Measurements from ENCODE around the gene PARD6G.
"Not testable (repeated sequence)": the region's sequence is repeated elsewhere in the genome, so short reads cannot be mapped to it uniquely, and the experiment has no call there.

PARD6G gene

GRCh38 chr18:80225685-80226084, 21.6 kb downstream of the PARD6G start:
- Histone ChIP-seq H3K9ac (ENCODE audit: low read depth, low read length) (no peak overlapping the region), H3K27me3 (ENCODE audit: control insufficient read depth, insufficient read depth, low read length) (no peaks in the 10 kb centered on the region), H3K4me3 (ENCODE audit: low read depth, low read length) (no peak overlapping the region)

GRCh38 chr18:80223581-80224148, 23.6 kb downstream of the PARD6G start:
- Histone ChIP-seq H3K27me3 (ENCODE audit: control insufficient read depth, insufficient read depth, low read length) (no peaks in the 10 kb centered on the region), H3K4me3 (ENCODE audit: low read depth, low read length) (no peak overlapping the region), H3K36me3 (ENCODE audit: control insufficient read depth, insufficient read depth, low read length) (no peaks in the 10 kb centered on the region), H3K9ac (ENCODE audit: low read depth, low read length) (no peak overlapping the region), H3K9me3 (ENCODE audit: control insufficient read depth, insufficient read depth, low read length) (no peaks in the 10 kb centered on the region), H3K4me1 (ENCODE audit: control insufficient read depth, insufficient read depth, low read length) (peaks cover 3% of the 10 kb centered on the region)

More at GRCh38 chr18:80225685-80226084, 21.6 kb downstream of the PARD6G start:
- H3K9me3 ChIP-seq (ENCODE audit: control insufficient read depth, insufficient read depth, low read length), result no peaks in the 10 kb centered on the region
- H3K36me3 ChIP-seq (ENCODE audit: control insufficient read depth, insufficient read depth, low read length), result no peaks in the 10 kb centered on the region
- H3K4me1 ChIP-seq (ENCODE audit: control insufficient read depth, insufficient read depth, low read length), result peaks cover 3% of the 10 kb centered on the region

- not testable (repeated sequence) for H3K9me3 ChIP-seq (ENCODE audit: control insufficient read depth, insufficient read depth, low read length); H3K36me3 ChIP-seq (ENCODE audit: control insufficient read depth, insufficient read depth, low read length); H3K27me3 ChIP-seq (ENCODE audit: control insufficient read depth, insufficient read depth, low read length); H3K4me1 ChIP-seq (ENCODE audit: control insufficient read depth, insufficient read depth, low read length); H3K9ac ChIP-seq (ENCODE audit: low read depth, low read length); H3K4me3 ChIP-seq (ENCODE audit: low read depth, low read length)
These were observed 27.8 kb downstream of the PARD6G start for GRCh38 chr18:80219488-80219887.

- H3K9me3 ChIP-seq (ENCODE audit: control insufficient read depth, insufficient read depth, low read length), result no peaks in the 10 kb centered on the region
- no peak overlapping the region for H3K4me3 ChIP-seq (ENCODE audit: low read depth, low read length)
These were observed 28.7 kb downstream of the PARD6G start for GRCh38 chr18:80218341-80219227.

GRCh38 chr18:80213182-80213581, 34.1 kb downstream of the PARD6G start:
- Histone ChIP-seq H3K9ac (ENCODE audit: low read depth, low read length) (no peak overlapping the region), H3K9me3 (ENCODE audit: control insufficient read depth, insufficient read depth, low read length) (no peaks in the 10 kb centered on the region), H3K4me1 (ENCODE audit: control insufficient read depth, insufficient read depth, low read length) (peaks cover 2% of the 10 kb centered on the region), H3K4me3 (ENCODE audit: low read depth, low read length) (no peak overlapping the region), H3K36me3 (ENCODE audit: control insufficient read depth, insufficient read depth, low read length) (no peaks in the 10 kb centered on the region), H3K27me3 (ENCODE audit: control insufficient read depth, insufficient read depth, low read length) (no peaks in the 10 kb centered on the region)

More at GRCh38 chr18:80218341-80219227, 28.7 kb downstream of the PARD6G start:
- Histone ChIP-seq H3K27me3 (ENCODE audit: control insufficient read depth, insufficient read depth, low read length) (no peaks in the 10 kb centered on the region), H3K36me3 (ENCODE audit: control insufficient read depth, insufficient read depth, low read length) (no peaks in the 10 kb centered on the region), H3K4me1 (ENCODE audit: control insufficient read depth, insufficient read depth, low read length) (no peaks in the 10 kb centered on the region), H3K9ac (ENCODE audit: low read depth, low read length) (no peak overlapping the region)

- Histone ChIP-seq H3K4me1 (ENCODE audit: control insufficient read depth, insufficient read depth, low read length) (peaks cover 2% of the 10 kb centered on the region), H3K36me3 (ENCODE audit: control insufficient read depth, insufficient read depth, low read length) (no peaks in the 10 kb centered on the region), H3K9ac (ENCODE audit: low read depth, low read length) (no peak overlapping the region), H3K4me3 (ENCODE audit: low read depth, low read length) (no peak overlapping the region), H3K27me3 (ENCODE audit: control insufficient read depth, insufficient read depth, low read length) (no peaks in the 10 kb centered on the region), H3K9me3 (ENCODE audit: control insufficient read depth, insufficient read depth, low read length) (no peaks in the 10 kb centered on the region)
These were observed 36.8 kb downstream of the PARD6G start for GRCh38 chr18:80210312-80211083.

- Histone ChIP-seq H3K9me3 (ENCODE audit: control insufficient read depth, insufficient read depth, low read length) (no peaks in the 10 kb centered on the region), H3K27me3 (ENCODE audit: control insufficient read depth, insufficient read depth, low read length) (no peaks in the 10 kb centered on the region), H3K4me3 (ENCODE audit: low read depth, low read length) (no peak overlapping the region), H3K36me3 (ENCODE audit: control insufficient read depth, insufficient read depth, low read length) (no peaks in the 10 kb centered on the region), H3K9ac (ENCODE audit: low read depth, low read length) (no peak overlapping the region), H3K4me1 (ENCODE audit: control insufficient read depth, insufficient read depth, low read length) (peaks cover 2% of the 10 kb centered on the region)
These were observed 38.7 kb downstream of the PARD6G start for GRCh38 chr18:80208620-80209019.

- Histone ChIP-seq H3K27me3 (ENCODE audit: control insufficient read depth, insufficient read depth, low read length) (no peaks in the 10 kb centered on the region), H3K9me3 (ENCODE audit: control insufficient read depth, insufficient read depth, low read length) (no peaks in the 10 kb centered on the region), H3K36me3 (ENCODE audit: control insufficient read depth, insufficient read depth, low read length) (no peaks in the 10 kb centered on the region), H3K9ac (ENCODE audit: low read depth, low read length) (no peak overlapping the region), H3K4me1 (ENCODE audit: control insufficient read depth, insufficient read depth, low read length) (peaks cover 3% of the 10 kb centered on the region), H3K4me3 (ENCODE audit: low read depth, low read length) (no peak overlapping the region)
These were observed 42.0 kb downstream of the PARD6G start for GRCh38 chr18:80205294-80205693.

- Histone ChIP-seq H3K36me3 (ENCODE audit: control insufficient read depth, insufficient read depth, low read length) (no peaks in the 10 kb centered on the region), H3K4me1 (ENCODE audit: control insufficient read depth, insufficient read depth, low read length) (peaks cover 2% of the 10 kb centered on the region), H3K9ac (ENCODE audit: low read depth, low read length) (no peak overlapping the region), H3K27me3 (ENCODE audit: control insufficient read depth, insufficient read depth, low read length) (no peaks in the 10 kb centered on the region), H3K4me3 (ENCODE audit: low read depth, low read length) (no peak overlapping the region), H3K9me3 (ENCODE audit: control insufficient read depth, insufficient read depth, low read length) (no peaks in the 10 kb centered on the region)
These were observed 43.2 kb downstream of the PARD6G start for GRCh38 chr18:80204142-80204541.

- Histone ChIP-seq H3K36me3 (ENCODE audit: control insufficient read depth, insufficient read depth, low read length) (no peaks in the 10 kb centered on the region), H3K9ac (ENCODE audit: low read depth, low read length) (no peak overlapping the region), H3K4me3 (ENCODE audit: low read depth, low read length) (no peak overlapping the region), H3K9me3 (ENCODE audit: control insufficient read depth, insufficient read depth, low read length) (no peaks in the 10 kb centered on the region), H3K4me1 (ENCODE audit: control insufficient read depth, insufficient read depth, low read length) (peaks cover 2% of the 10 kb centered on the region), H3K27me3 (ENCODE audit: control insufficient read depth, insufficient read depth, low read length) (no peaks in the 10 kb centered on the region)
These were observed 44.1 kb downstream of the PARD6G start for GRCh38 chr18:80203249-80203648.

- Histone ChIP-seq H3K4me1 (ENCODE audit: control insufficient read depth, insufficient read depth, low read length) (peaks cover 8% of the 10 kb centered on the region), H3K4me3 (ENCODE audit: low read depth, low read length) (no peak overlapping the region), H3K36me3 (ENCODE audit: control insufficient read depth, insufficient read depth, low read length) (no peaks in the 10 kb centered on the region), H3K27me3 (ENCODE audit: control insufficient read depth, insufficient read depth, low read length) (no peaks in the 10 kb centered on the region), H3K9me3 (ENCODE audit: control insufficient read depth, insufficient read depth, low read length) (no peaks in the 10 kb centered on the region), H3K9ac (ENCODE audit: low read depth, low read length) (no peak overlapping the region)
These were observed 44.9 kb downstream of the PARD6G start for GRCh38 chr18:80202264-80202998.
